Psoas muscle (tissue), 8 donors: ENCODE measurements around the gene TAF11L11. TPM values are rescaled to one million over a fixed set of nuclear protein-coding genes. Genes with fewer than 3 reads are reported as not detected.
"Not testable (repeated sequence)": the region's sequence is repeated elsewhere in the genome, so short reads cannot be mapped to it uniquely, and the experiment has no call there.

Experiments used
- ATAC-seq, 4 donors: fragments of 200-7000 bp; cut with Tn5 transposase; one replicate each; pipeline ENCODE4 v1.9.1; 2020; ENCODE audit warnings: moderate library complexity in 3 of 4, mild to moderate bottlenecking in 2 of 4
- DNase-seq, 2 donors: peaks; one replicate each; pipeline ENCODE4 v3.0.0-alpha.2; 2020
- H3K27ac ChIP-seq: fragments of 200-600 bp; one replicate; pipeline ENCODE4 v1.8.0; 2022
- H3K27me3 ChIP-seq, 3 donors: fragments of 200-600 bp in 1 of 3; one replicate each; pipeline versions ENCODE4 v1.6.1 to v1.8.0; 2013 to 2022; ENCODE audit warnings: low read length in 2 of 3, mild to moderate bottlenecking in 2 of 3, moderate library complexity in 1 of 3; ENCODE audit not compliant: insufficient read depth in 3 of 3
- H3K36me3 ChIP-seq, 2 donors: fragments of 200-600 bp in 1 of 2; one replicate each; pipeline versions ENCODE4 v1.6.1 to v1.8.0; 2013 to 2022; ENCODE audit warnings: low read depth in 1 of 2, mild to moderate bottlenecking in 1 of 2, moderate library complexity in 1 of 2; ENCODE audit not compliant: insufficient read depth in 1 of 2
- H3K4me1 ChIP-seq: fragments of 200-600 bp; one replicate; pipeline ENCODE4 v1.8.0; 2022
- H3K4me3 ChIP-seq: fragments of 200-600 bp; one replicate; pipeline ENCODE4 v1.8.0; 2022; ENCODE audit warnings: mild to moderate bottlenecking
- H3K9me3 ChIP-seq: fragments of 200-600 bp; one replicate; pipeline ENCODE4 v1.8.0; 2022
- CTCF ChIP-seq: fragments of 200-600 bp; IDR thresholded peaks from one replicate; pipeline ENCODE4 v1.8.0; 2022; ENCODE audit warnings: antibody characterized with exemption
- WGBS, 3 donors: extraction: QIAGEN DNeasy Blood & Tissue Kit; methylation state at CpG; one replicate each; pipeline versions ENCODE4 v1.1.6 to v1.1.7; 2013; 5-methylcytosine and 5-hydroxymethylcytosine counted together
- intact Hi-C, 2 donors: fragments of 100-400 bp; cut with DNase I; formaldehyde crosslinking; loops; one replicate each; pipeline versions ENCODE4 v1.11.0 to v1.14.2; 2022
- polyA plus RNA-seq, 3 donors: library from polyadenylated mRNA; stranded (reverse); fragments of 200-250 nt; gene quantifications; one replicate each; pipeline ENCODE4 v1.2.3, GENCODE V29; 2013
- total RNA-seq, 4 donors: library from RNA; stranded (reverse); fragmentation: NEBNext Ultra II Directional in 2 of 4; extraction: Animal tissue kit (Norgen Biotek cat#: 25700) in 2 of 4; gene quantifications; one replicate each; pipeline versions ENCODE4 v1.2.1 to v1.2.4, GENCODE V29; 2021 to 2023
- donor health status: healthy with polysubstance abuse.
- donor health status: DM: no; HTN: no; CAD: no; lungs with moderate emphysema.
- donor health status: Bipolar disorder and iron deficiency.
- donor health status: healthy.
- donor health status: DM: yes; HTN: yes; CAD: no.
- donor health status: DM: no; HTN: no; CAD: no.
- donor health status: DM: no; HTN: no; CAD: no.
- donor health status: DM: yes; HTN: yes; CAD: no.

The TAF11L11 gene
- total and polyA plus RNA-seq, 7 donors: not detected

- H3K27me3 ChIP-seq: no peaks in the 10 kb centered on the region
- intact Hi-C loops: no loop called here
- no peaks in the 10 kb centered on the region for H3K36me3 ChIP-seq
- no peaks in the 10 kb centered on the region for H3K9me3 ChIP-seq
- no peak for TF ChIP-seq CTCF
- no peak for ATAC-seq
- WGBS, 3 donors: 84 to 88% (median 85%) methylated on average over 5 of the region's 5 CpGs
- DNase-seq: no peak
- no peak within 1 kb of the TSS for H3K4me3 ChIP-seq
- no peak within 1 kb of the TSS for H3K27ac ChIP-seq
- no peaks in the 10 kb centered on the region for H3K4me1 ChIP-seq
These were observed 30.2 kb downstream of the TAF11L11 start, which contains the start of gene TAF11L14 for GRCh38 chr5:17634160-17634559. Gene TAF11L14 (plus strand): TSS chr5:17634460.

- H3K36me3 ChIP-seq, H3K4me1 ChIP-seq, H3K4me3 ChIP-seq, H3K27ac ChIP-seq, DNase-seq, ATAC-seq, H3K9me3 ChIP-seq, H3K27me3 ChIP-seq, intact Hi-C loops: not testable (repeated sequence)
- WGBS, 3 donors: 93 to 95% (median 94%) methylated on average over 10 of the region's 10 CpGs
These were observed 45.2 kb downstream of the TAF11L11 start for GRCh38 chr5:17649232-17649631.

GRCh38 chr5:17655201-17655759, 51.3 kb downstream of the TAF11L11 start:
- H3K27ac ChIP-seq, H3K4me3 ChIP-seq, ATAC-seq, H3K4me1 ChIP-seq, DNase-seq, H3K27me3 ChIP-seq, H3K9me3 ChIP-seq, H3K36me3 ChIP-seq, intact Hi-C loops: not testable (repeated sequence)
- WGBS, 3 donors: 97 to 98% (median 97%) methylated on average over 19 to 32 of the region's 32 CpGs

Other genes with a start within 250 kb of the TAF11L11 start
- not detected for gene TAF11L2, start 106.0 kb upstream of the TAF11L11 start, total RNA-seq
- not detected for gene TAF11L2, start 106.0 kb upstream of the TAF11L11 start, polyA plus RNA-seq
- gene TAF11L3, start 85.8 kb upstream of the TAF11L11 start, total RNA-seq: not detected
- gene TAF11L3, start 85.8 kb upstream of the TAF11L11 start, polyA plus RNA-seq: not detected
- not detected for gene TAF11L4, start 82.4 kb upstream of the TAF11L11 start, total RNA-seq
- not detected for gene TAF11L4, start 82.4 kb upstream of the TAF11L11 start, polyA plus RNA-seq
- not detected for gene TAF11L5, start 78.9 kb upstream of the TAF11L11 start, total RNA-seq
- gene TAF11L5, start 78.9 kb upstream of the TAF11L11 start, polyA plus RNA-seq: not detected
- not detected for gene TAF11L6, start 75.5 kb upstream of the TAF11L11 start, total RNA-seq
- not detected for gene TAF11L6, start 75.5 kb upstream of the TAF11L11 start, polyA plus RNA-seq
- gene TAF11L7, start 18.4 kb upstream of the TAF11L11 start, total RNA-seq: not detected
- gene TAF11L7, start 18.4 kb upstream of the TAF11L11 start, polyA plus RNA-seq: not detected
- gene TAF11L8, start 13.2 kb upstream of the TAF11L11 start, total RNA-seq: not detected
- gene TAF11L8, start 13.2 kb upstream of the TAF11L11 start, polyA plus RNA-seq: not detected
- not detected for gene TAF11L9, start 9.8 kb upstream of the TAF11L11 start, total RNA-seq
- not detected for gene TAF11L9, start 9.8 kb upstream of the TAF11L11 start, polyA plus RNA-seq
- gene TAF11L10, start 6.4 kb upstream of the TAF11L11 start, total RNA-seq: not detected
- not detected for gene TAF11L10, start 6.4 kb upstream of the TAF11L11 start, polyA plus RNA-seq
- gene TAF11L12, start 6.2 kb downstream of the TAF11L11 start, total RNA-seq: not detected
- not detected for gene TAF11L12, start 6.2 kb downstream of the TAF11L11 start, polyA plus RNA-seq
- gene TAF11L13, start 27.9 kb downstream of the TAF11L11 start, total RNA-seq: not detected
- not detected for gene TAF11L13, start 27.9 kb downstream of the TAF11L11 start, polyA plus RNA-seq
- not detected for gene TAF11L14, start 30.3 kb downstream of the TAF11L11 start, total RNA-seq
- not detected for gene TAF11L14, start 30.3 kb downstream of the TAF11L11 start, polyA plus RNA-seq